Adrenal gland (tissue), 5 donors: ENCODE data around the gene USP49.

Experiments used
- CTCF ChIP-seq, 6 experiments: fragments of 450-650 bp in 4 of 6; fragments of 200-600 bp in 2 of 6; sonication (generic) in 1 of 6; IDR thresholded peaks; 1 replicate in 5 of 6; 2 replicates in 1 of 6; pipeline versions ENCODE4 v1.5.1 to v1.8.0; 2016 to 2021; ENCODE audit warnings: antibody characterized with exemption in 6 of 6, mild to moderate bottlenecking in 2 of 6, moderate library complexity in 1 of 6
- POLR2A ChIP-seq, 2 donors: fragments of 450-650 bp; IDR thresholded peaks; one replicate each; pipeline ENCODE4 v1.6.1; 2017; ENCODE audit warnings: antibody characterized with exemption in 2 of 2, mild to moderate bottlenecking in 2 of 2, moderate library complexity in 1 of 2
- donor health status: DM: no; HTN: no; CAD: no.

- no peak for TF ChIP-seq CTCF (IDR thresholded peaks at IDR 0.05)
- TF ChIP-seq POLR2A (IDR thresholded peaks at IDR 0.05), result no peak
Observed at GRCh38 chr6:41746107-41746506, 149.1 kb downstream of the USP49 start.
